KMS-11 (cell line): ENCODE results near the gene CDC45.

Source experiments
- H2AFZ ChIP-seq: fragments of 200-600 bp; sonication (generic); 2 replicates; pipeline ENCODE4 v1.6.1; 2016; ENCODE audit warnings: antibody characterized with exemption, mixed run types, low read depth
- H3K27ac ChIP-seq: fragments of 200-600 bp; sonication (generic); 2 replicates; pipeline ENCODE4 v1.6.1; 2016; ENCODE audit warnings: mild to moderate bottlenecking, mixed run types
- H3K27me3 ChIP-seq: fragments of 200-600 bp; sonication (generic); 2 replicates; pipeline ENCODE4 v1.6.1; 2017; ENCODE audit warnings: mild to moderate bottlenecking, low read depth, mixed run types, moderate library complexity; ENCODE audit not compliant: insufficient read depth
- H3K36me3 ChIP-seq: fragments of 200-600 bp; sonication (generic); 2 replicates; pipeline ENCODE4 v1.6.1; 2017; ENCODE audit warnings: mild to moderate bottlenecking, mixed run types; ENCODE audit not compliant: insufficient read depth
- H3K4me1 ChIP-seq: fragments of 200-600 bp; sonication (generic); 2 replicates; pipeline ENCODE4 v1.6.1; 2016; ENCODE audit warnings: mild to moderate bottlenecking, low read depth, mixed run types; ENCODE audit not compliant: poor library complexity, severe bottlenecking
- H3K4me2 ChIP-seq: fragments of 200-600 bp; sonication (generic); 2 replicates; pipeline ENCODE4 v1.7.0; 2016; ENCODE audit warnings: mild to moderate bottlenecking, mixed run types
- H3K4me3 ChIP-seq: fragments of 200-600 bp; sonication (generic); IDR thresholded peaks from 2 replicates; pipeline ENCODE4 v1.6.1; 2017; ENCODE audit warnings: low read depth, low read length, mixed read lengths; ENCODE audit not compliant: insufficient read depth
- H3K79me2 ChIP-seq: fragments of 200-600 bp; sonication (generic); 2 replicates; pipeline ENCODE4 v1.6.1; 2016; ENCODE audit warnings: low read depth, mixed run types; ENCODE audit not compliant: insufficient read depth
- H3K9ac ChIP-seq: fragments of 200-600 bp; sonication (generic); 2 replicates; pipeline ENCODE4 v1.6.1; 2016; ENCODE audit warnings: mild to moderate bottlenecking, mixed run types
- H4K20me1 ChIP-seq: fragments of 200-600 bp; sonication (generic); 2 replicates; pipeline ENCODE4 v1.6.1; 2016; ENCODE audit warnings: mild to moderate bottlenecking, mixed run types; ENCODE audit not compliant: insufficient read depth
- TF ChIP-seq, protein P1 (sequence below): fragments of 200-600 bp; sonication (generic); conservative IDR thresholded peaks from 2 replicates; pipeline ENCODE4 v1.6.1; 2017; ENCODE audit warnings: low read depth, mild to moderate bottlenecking, antibody characterized with exemption, low read length, moderate library complexity, mixed read lengths

Gene CDC45

GRCh38 chr22:19446603-19447329 lies 33.0 kb upstream of the CDC45 start:
- Histone ChIP-seq H3K4me1 (peaks cover 27% of the 10 kb centered on the region), H2AFZ (peak overlapping the region; percentile 85), H3K9ac (peak overlapping the region; percentile 79), H4K20me1 (no peaks in the 10 kb centered on the region; the same call in 1 of the 2 replicates), H3K36me3 (no peaks in the 10 kb centered on the region), H3K4me3 (no peak overlapping the region), H3K79me2 (peaks cover 65% of the 10 kb centered on the region), H3K4me2 (peak overlapping the region; percentile 86), H3K27ac (peak overlapping the region; percentile 81), H3K27me3 (no peaks in the 10 kb centered on the region)
- TF ChIP-seq, protein P1, sequence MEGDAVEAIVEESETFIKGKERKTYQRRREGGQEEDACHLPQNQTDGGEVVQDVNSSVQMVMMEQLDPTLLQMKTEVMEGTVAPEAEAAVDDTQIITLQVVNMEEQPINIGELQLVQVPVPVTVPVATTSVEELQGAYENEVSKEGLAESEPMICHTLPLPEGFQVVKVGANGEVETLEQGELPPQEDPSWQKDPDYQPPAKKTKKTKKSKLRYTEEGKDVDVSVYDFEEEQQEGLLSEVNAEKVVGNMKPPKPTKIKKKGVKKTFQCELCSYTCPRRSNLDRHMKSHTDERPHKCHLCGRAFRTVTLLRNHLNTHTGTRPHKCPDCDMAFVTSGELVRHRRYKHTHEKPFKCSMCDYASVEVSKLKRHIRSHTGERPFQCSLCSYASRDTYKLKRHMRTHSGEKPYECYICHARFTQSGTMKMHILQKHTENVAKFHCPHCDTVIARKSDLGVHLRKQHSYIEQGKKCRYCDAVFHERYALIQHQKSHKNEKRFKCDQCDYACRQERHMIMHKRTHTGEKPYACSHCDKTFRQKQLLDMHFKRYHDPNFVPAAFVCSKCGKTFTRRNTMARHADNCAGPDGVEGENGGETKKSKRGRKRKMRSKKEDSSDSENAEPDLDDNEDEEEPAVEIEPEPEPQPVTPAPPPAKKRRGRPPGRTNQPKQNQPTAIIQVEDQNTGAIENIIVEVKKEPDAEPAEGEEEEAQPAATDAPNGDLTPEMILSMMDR = no peak

- Histone ChIP-seq H3K4me1 (peaks cover 27% of the 10 kb centered on the region), H3K4me2 (peak within 1 kb of the TSS; percentile 95), H3K79me2 (peaks cover 62% of the 10 kb centered on the region), H3K27me3 (no peaks in the 10 kb centered on the region), H3K27ac (peak within 1 kb of the TSS; percentile 81), H4K20me1 (no peaks in the 10 kb centered on the region; the same call in 1 of the 2 replicates), H3K4me3 (no peak within 1 kb of the TSS), H3K9ac (peak within 1 kb of the TSS; percentile 79), H3K36me3 (no peaks in the 10 kb centered on the region), H2AFZ (peak within 1 kb of the TSS; percentile 85)
- TF ChIP-seq, protein P1 = no peak
These were observed 32.2 kb upstream of the CDC45 start, which contains the start of gene C22orf39 for GRCh38 chr22:19447330-19448075. TSS of gene C22orf39 (minus strand) at chr22:19447711. CDS start at chr22:19447688, 23 bp downstream.

GRCh38 chr22:19448076-19448607 lies 31.6 kb upstream of the CDC45 start:
- Histone ChIP-seq H3K27ac (peak overlapping the region; percentile 81), H3K36me3 (no peaks in the 10 kb centered on the region), H2AFZ (peak overlapping the region; percentile 85)

More at GRCh38 chr22:19448076-19448607, 31.6 kb upstream of the CDC45 start:
- Histone ChIP-seq H3K9ac (peak overlapping the region; percentile 79), H3K27me3 (no peaks in the 10 kb centered on the region), H3K4me2 (peak overlapping the region; percentile 95), H3K4me1 (peaks cover 27% of the 10 kb centered on the region), H4K20me1 (no peaks in the 10 kb centered on the region; the same call in 1 of the 2 replicates), H3K79me2 (peaks cover 56% of the 10 kb centered on the region), H3K4me3 (no peak overlapping the region)
- TF ChIP-seq, protein P1 = no peak
